WERI-Rb-1 (cell line): ENCODE results near the gene FAM9B.
"Not testable (repeated sequence)": the region's sequence is repeated elsewhere in the genome, so short reads cannot be mapped to it uniquely, and the experiment has no call there.

ENCODE experiments used
- DNase-seq: peaks from one replicate; pipeline ENCODE4 v3.0.0-alpha.2; 2020
- H3K27ac ChIP-seq: fragments of 250-450 bp; sonication (Bioruptor Pico); 2 replicates; pipeline ENCODE4 v1.5.1; 2020; ENCODE audit warnings: mild to moderate bottlenecking, moderate library complexity
- H3K27me3 ChIP-seq: fragments of 250-450 bp; sonication (Bioruptor Pico); 2 replicates; pipeline ENCODE4 v1.5.1; 2021; ENCODE audit warnings: mild to moderate bottlenecking, low read depth, moderate library complexity; ENCODE audit not compliant: insufficient read depth, severe bottlenecking
- H3K36me3 ChIP-seq: fragments of 250-450 bp; sonication (Bioruptor Pico); 2 replicates; pipeline ENCODE4 v1.5.1; 2020; ENCODE audit warnings: mild to moderate bottlenecking, moderate library complexity
- H3K4me3 ChIP-seq: 2 replicates; pipeline ENCODE4 v1.5.1; 2011; ENCODE audit warnings: low read depth, mild to moderate bottlenecking, control low read depth, low read length
- H3K9me3 ChIP-seq: fragments of 250-450 bp; sonication (Bioruptor Pico); 2 replicates; pipeline ENCODE4 v1.5.1; 2021; ENCODE audit warnings: mild to moderate bottlenecking, moderate library complexity; ENCODE audit not compliant: severe bottlenecking
- TF ChIP-seq, protein P1 (sequence below): IDR thresholded peaks from 2 replicates; pipeline ENCODE4 v1.5.1; 2011; ENCODE audit warnings: low read depth, mild to moderate bottlenecking, control low read depth, inconsistent platforms, low read length

The FAM9B gene

DNA sequence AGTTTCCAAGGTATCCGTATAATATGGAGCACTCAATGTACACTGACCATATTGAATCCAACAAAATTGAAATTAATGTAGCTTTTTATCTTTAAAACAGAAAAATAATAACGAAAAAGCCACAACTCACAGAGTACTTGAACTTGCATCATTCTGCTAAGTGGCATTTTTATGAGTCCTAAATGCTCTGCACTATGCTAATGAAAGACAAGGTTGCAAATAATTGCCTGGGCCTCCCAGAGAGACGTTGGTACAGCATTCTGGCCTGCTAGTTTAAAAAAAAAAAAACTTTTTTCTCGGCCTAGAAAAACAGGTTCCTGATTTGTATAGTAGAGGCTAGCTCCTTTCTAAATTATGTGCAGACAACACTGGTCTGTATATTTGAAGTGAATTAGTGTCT is 4.3 kb upstream of the FAM9B start:
- no peak for DNase-seq

DNA sequence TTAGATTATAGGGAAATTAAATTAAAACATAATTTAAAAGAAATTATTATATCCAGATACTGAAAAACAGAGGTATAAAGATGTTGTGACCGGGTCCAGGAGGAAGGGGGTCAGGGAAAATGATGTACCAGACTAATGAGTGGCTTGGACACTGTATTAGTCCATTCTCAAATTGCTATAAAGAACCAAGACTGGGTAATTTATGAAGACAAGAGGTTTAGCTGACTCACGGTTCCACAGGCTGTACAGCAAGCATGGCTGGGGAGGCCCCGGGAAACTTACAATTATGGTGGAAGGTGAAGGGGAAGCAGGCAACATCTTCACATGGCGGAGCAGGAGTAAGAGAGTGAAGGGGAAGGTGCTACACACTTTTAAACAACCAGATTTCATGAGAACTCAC is 3.4 kb upstream of the FAM9B start:
- no peaks in the 10 kb centered on the region for H3K36me3 ChIP-seq
- peaks cover 10% of the 10 kb centered on the region for H3K27me3 ChIP-seq
- no peak overlapping the region for H3K4me3 ChIP-seq
- TF ChIP-seq, protein P1, sequence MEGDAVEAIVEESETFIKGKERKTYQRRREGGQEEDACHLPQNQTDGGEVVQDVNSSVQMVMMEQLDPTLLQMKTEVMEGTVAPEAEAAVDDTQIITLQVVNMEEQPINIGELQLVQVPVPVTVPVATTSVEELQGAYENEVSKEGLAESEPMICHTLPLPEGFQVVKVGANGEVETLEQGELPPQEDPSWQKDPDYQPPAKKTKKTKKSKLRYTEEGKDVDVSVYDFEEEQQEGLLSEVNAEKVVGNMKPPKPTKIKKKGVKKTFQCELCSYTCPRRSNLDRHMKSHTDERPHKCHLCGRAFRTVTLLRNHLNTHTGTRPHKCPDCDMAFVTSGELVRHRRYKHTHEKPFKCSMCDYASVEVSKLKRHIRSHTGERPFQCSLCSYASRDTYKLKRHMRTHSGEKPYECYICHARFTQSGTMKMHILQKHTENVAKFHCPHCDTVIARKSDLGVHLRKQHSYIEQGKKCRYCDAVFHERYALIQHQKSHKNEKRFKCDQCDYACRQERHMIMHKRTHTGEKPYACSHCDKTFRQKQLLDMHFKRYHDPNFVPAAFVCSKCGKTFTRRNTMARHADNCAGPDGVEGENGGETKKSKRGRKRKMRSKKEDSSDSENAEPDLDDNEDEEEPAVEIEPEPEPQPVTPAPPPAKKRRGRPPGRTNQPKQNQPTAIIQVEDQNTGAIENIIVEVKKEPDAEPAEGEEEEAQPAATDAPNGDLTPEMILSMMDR = no peak
- H3K27ac ChIP-seq = no peak overlapping the region
- DNase-seq = no peak
- H3K9me3 ChIP-seq = no peaks in the 10 kb centered on the region

More for the DNA sequence above, 4.3 kb upstream of the FAM9B start:
- Histone ChIP-seq H3K4me3 (no peak overlapping the region), H3K27me3 (peaks cover 5% of the 10 kb centered on the region), H3K36me3 (no peaks in the 10 kb centered on the region), H3K27ac (no peak overlapping the region), H3K9me3 (no peaks in the 10 kb centered on the region)
- TF ChIP-seq, protein P1 = no peak

DNA sequence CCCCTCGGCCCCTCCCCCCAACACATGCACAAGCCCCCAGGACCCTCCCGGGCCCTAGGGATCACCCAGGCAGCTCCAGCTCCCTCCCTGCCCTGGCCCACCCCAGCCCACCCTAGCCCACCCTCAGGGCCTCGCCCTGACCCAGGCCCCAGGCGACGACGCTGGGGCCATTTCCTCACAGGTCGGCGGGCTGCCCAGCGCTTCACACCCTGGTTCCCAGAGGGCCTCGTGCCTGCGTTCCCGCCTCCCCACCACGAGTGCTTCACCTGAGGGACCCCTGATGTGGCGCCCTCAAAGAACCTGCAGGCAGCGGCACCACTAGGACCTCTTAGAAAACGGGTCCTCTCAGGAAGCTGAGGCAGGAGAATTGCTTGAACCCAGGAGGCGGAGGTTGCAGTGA is 341 bp downstream of the FAM9B start:
- Histone ChIP-seq H3K27me3 (peaks cover 8% of the 10 kb centered on the region), H3K36me3 (no peaks in the 10 kb centered on the region)

DNA sequence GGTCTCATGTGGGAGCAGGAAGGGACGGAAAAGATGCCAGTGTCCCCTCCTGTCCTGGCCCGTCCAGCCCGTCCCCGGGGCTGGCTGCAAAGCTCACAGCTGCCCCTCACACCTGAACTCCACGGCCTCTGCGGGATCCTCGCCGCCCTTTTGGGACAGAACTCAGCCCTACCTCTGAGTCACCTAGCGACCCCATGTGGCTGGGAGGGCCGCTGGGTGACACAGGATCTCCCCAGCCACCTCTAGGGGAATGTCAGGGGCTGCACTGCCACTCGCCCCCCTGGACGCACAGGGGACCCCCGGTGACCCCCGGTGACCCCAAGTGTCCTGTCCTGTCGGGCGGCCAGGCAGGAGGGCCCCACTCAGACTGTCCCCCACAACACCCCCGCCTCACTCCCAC is 748 bp downstream of the FAM9B start:
- no peak for DNase-seq
- Histone ChIP-seq H3K27ac (no peak overlapping the region), H3K9me3 (no peaks in the 10 kb centered on the region), H3K27me3 (peaks cover 8% of the 10 kb centered on the region), H3K36me3 (no peaks in the 10 kb centered on the region), H3K4me3 (no peak overlapping the region)
- TF ChIP-seq, protein P1 = no peak

More for the DNA sequence above, 341 bp downstream of the FAM9B start:
- no peak overlapping the region for H3K4me3 ChIP-seq
- H3K27ac ChIP-seq = no peak overlapping the region
- TF ChIP-seq, protein P1 = no peak
- DNase-seq = no peak
- no peaks in the 10 kb centered on the region for H3K9me3 ChIP-seq

DNA sequence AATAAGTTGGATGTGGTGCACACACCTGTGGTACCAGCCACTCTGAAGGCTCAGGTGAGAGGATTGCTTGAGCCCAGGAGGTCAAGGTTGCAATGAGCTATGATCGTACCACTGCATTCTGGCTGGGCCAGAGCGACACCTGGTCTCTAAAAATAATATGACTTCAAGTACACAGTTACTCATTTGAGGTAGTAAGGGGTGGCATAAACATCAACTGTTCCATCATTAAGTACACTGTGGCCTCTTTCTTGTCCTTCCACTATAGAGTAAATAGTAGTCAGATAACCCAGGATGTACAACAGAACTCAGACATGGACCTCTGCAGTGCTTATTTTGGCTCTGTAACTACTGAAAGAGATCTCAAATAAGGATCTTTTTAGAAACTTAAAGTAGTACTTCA is 10.6 kb downstream of the FAM9B start:
- Histone ChIP-seq H3K27ac (no peak overlapping the region), H3K36me3 (no peaks in the 10 kb centered on the region), H3K4me3 (no peak overlapping the region), H3K27me3 (peaks cover 3% of the 10 kb centered on the region), H3K9me3 (no peaks in the 10 kb centered on the region)
- TF ChIP-seq, protein P1 = no peak
- DNase-seq = no peak

DNA sequence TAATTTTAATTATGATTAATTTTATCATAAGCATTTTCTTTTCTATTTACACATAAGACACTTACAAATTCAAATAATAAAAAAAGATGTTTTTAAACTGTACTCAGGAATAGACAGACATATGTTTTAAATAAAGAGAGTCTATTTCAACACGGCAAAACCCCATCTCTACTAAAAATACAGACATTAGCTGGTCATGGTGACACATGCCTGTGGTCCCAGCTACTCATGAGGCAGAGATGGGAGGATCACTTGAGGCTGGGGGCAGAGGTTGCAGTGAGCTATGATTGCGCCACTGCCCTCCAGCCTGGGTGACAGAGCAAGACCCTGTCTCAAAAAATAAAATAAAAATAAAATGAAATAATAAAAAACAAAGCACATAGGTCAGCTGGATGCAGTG is 14.8 kb downstream of the FAM9B start:
- DNase-seq = no peak
- Histone ChIP-seq H3K27ac (no peak overlapping the region), H3K9me3 (no peaks in the 10 kb centered on the region), H3K27me3 (no peaks in the 10 kb centered on the region), H3K36me3 (no peaks in the 10 kb centered on the region), H3K4me3 (no peak overlapping the region)
- TF ChIP-seq, protein P1 = no peak

DNA sequence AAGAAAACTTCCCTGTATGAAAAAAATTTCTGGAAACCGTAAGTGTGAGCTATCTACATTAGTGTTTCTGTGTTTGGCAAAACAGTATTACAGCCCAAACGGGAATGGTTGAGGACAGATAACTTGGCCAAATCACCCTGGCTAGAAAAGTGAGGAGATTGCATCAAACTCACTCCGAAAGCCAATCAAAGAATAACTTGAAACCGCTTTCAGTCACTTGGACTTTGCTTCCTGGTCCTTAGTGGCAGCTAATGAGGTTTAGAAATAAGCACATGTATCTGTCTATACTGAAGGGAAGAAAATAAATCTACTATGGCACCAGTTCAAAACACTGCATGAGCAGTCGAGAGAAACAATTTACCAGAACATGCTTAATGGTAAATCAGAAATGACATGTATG is 15.6 kb downstream of the FAM9B start:
- not testable (repeated sequence) for H3K36me3 ChIP-seq, H3K9me3 ChIP-seq, H3K27me3 ChIP-seq, DNase-seq, H3K4me3 ChIP-seq, H3K27ac ChIP-seq
